ENCODE results near the gene XRCC1. TPM values are rescaled to one million over a fixed set of nuclear protein-coding genes. Genes with fewer than 3 reads are reported as not detected.

The XRCC1 gene
- polyA plus RNA-seq, 1 donor from 2014 or later, result 18.6 TPM

DNA sequence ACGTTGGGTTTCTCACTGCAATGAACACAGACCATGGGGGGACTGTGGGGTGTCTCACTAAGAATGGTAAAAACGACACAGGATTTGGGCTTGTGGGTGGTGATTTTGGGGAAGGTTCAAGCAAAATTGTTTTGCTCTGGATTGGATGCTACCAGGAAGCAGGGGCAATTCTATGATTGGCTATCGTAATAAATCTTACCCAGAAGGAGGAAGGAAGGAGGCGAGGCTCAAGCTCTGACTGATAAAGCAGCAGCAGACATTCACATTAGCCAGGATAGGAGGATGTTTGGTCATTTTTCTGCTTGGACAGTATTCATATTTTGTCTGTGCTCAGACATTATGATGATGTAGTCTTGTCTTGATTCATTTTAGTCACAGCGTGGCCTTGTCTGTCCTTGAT lies 22.5 kb upstream of the XRCC1 start:
- H2AFZ ChIP-seq (ENCODE audit: low read depth, low read length), result no peak overlapping the region
- no peaks in the 10 kb centered on the region for H3K36me3 ChIP-seq (ENCODE audit: insufficient read depth, low read length)
- H3K9me3 ChIP-seq (ENCODE audit: low read length), result no peaks in the 10 kb centered on the region
- H3K9ac ChIP-seq (ENCODE audit: low read length), result peak overlapping the region; percentile 99
- H3K27me3 ChIP-seq (ENCODE audit: insufficient read depth, low read depth, low read length), result no peaks in the 10 kb centered on the region
- TF ChIP-seq, protein P1, sequence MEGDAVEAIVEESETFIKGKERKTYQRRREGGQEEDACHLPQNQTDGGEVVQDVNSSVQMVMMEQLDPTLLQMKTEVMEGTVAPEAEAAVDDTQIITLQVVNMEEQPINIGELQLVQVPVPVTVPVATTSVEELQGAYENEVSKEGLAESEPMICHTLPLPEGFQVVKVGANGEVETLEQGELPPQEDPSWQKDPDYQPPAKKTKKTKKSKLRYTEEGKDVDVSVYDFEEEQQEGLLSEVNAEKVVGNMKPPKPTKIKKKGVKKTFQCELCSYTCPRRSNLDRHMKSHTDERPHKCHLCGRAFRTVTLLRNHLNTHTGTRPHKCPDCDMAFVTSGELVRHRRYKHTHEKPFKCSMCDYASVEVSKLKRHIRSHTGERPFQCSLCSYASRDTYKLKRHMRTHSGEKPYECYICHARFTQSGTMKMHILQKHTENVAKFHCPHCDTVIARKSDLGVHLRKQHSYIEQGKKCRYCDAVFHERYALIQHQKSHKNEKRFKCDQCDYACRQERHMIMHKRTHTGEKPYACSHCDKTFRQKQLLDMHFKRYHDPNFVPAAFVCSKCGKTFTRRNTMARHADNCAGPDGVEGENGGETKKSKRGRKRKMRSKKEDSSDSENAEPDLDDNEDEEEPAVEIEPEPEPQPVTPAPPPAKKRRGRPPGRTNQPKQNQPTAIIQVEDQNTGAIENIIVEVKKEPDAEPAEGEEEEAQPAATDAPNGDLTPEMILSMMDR (IDR thresholded peaks at IDR 0.05; ENCODE audit: poor library complexity, severe bottlenecking), result no peak
- TF ChIP-seq TAF1 (IDR thresholded peaks at IDR 0.05; ENCODE audit: low read depth) (no peak), MXI1 (conservative IDR thresholded peaks at IDR 0.05; ENCODE audit: poor library complexity, severe bottlenecking) (no peak), RAD21 (conservative IDR thresholded peaks at IDR 0.05) (no peak), POLR2AphosphoS5 (IDR thresholded peaks at IDR 0.05) (no peak), EZH2 (IDR thresholded peaks at IDR 0.05; ENCODE audit: borderline replicate concordance, insufficient read depth, low read length, poor library complexity, severe bottlenecking) (no peak)
- no peaks in the 10 kb centered on the region for H3F3A ChIP-seq (ENCODE audit: insufficient read depth, low read length, poor library complexity, severe bottlenecking)
- H3K4me2 ChIP-seq (ENCODE audit: low read length), result peak overlapping the region; percentile 95
- H3K79me2 ChIP-seq (replicated peaks; ENCODE audit: insufficient read depth, low read length), result peaks cover 42% of the 10 kb centered on the region
- peak overlapping the region; percentile 99 for H3K4me3 ChIP-seq (ENCODE audit: low read length)
- peaks cover 4% of the 10 kb centered on the region for H4K20me1 ChIP-seq (ENCODE audit: insufficient read depth)
- H3K27ac ChIP-seq (ENCODE audit: low read length), result no peak overlapping the region
- H3K9me2 ChIP-seq (ENCODE audit: insufficient read depth, low read length), result no peaks in the 10 kb centered on the region

DNA sequence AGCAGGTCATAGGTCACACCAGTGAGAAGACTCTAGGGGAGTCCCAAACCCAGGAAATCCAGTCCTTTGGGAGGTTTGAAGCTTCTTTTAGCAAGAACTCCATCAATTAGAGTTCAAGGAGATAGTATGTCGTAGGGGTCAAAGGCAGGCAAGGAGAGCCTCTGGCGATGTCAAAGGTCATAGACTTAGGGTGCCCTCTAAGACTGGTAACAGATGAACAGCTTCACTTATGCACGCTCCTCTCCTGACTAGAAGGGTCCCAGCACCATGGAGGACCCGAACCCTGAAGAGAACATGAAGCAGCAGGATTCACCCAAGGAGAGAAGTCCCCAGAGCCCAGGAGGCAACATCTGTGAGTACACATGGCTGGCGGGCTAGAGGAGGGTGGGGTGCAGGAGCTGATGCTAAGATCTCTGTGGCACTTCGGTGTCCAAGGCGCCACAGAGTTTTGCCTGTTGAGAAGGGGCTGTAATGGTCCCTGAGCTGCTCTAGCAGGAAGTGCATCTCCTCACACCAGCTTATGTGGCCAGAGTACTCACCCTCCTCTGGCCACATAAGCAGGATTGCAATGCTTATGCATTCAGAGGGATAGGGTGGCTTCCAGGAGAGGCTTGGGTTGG lies 21.6 kb upstream of the XRCC1 start:
- H3K79me2 ChIP-seq (replicated peaks; ENCODE audit: insufficient read depth, low read length), result peaks cover 42% of the 10 kb centered on the region
- TF ChIP-seq, protein P1 (IDR thresholded peaks at IDR 0.05; ENCODE audit: poor library complexity, severe bottlenecking), result no peak
- TF ChIP-seq RAD21 (conservative IDR thresholded peaks at IDR 0.05) (no peak), POLR2AphosphoS5 (IDR thresholded peaks at IDR 0.05) (no peak), SMC3 (conservative IDR thresholded peaks at IDR 0.05; ENCODE audit: poor library complexity) (no peak), MXI1 (conservative IDR thresholded peaks at IDR 0.05; ENCODE audit: poor library complexity, severe bottlenecking) (no peak), EZH2 (IDR thresholded peaks at IDR 0.05; ENCODE audit: borderline replicate concordance, insufficient read depth, low read length, poor library complexity, severe bottlenecking) (no peak), TAF1 (IDR thresholded peaks at IDR 0.05; ENCODE audit: low read depth) (no peak), EP300 (conservative IDR thresholded peaks at IDR 0.05; ENCODE audit: poor library complexity, severe bottlenecking) (no peak)
- H3K9ac ChIP-seq (ENCODE audit: low read length), result peak overlapping the region; percentile 99
- H3K36me3 ChIP-seq (ENCODE audit: insufficient read depth, low read length), result no peaks in the 10 kb centered on the region
- no peaks in the 10 kb centered on the region for H3K9me2 ChIP-seq (ENCODE audit: insufficient read depth, low read length)
- H3K9me3 ChIP-seq (ENCODE audit: low read length), result no peaks in the 10 kb centered on the region
- no peaks in the 10 kb centered on the region for H3F3A ChIP-seq (ENCODE audit: insufficient read depth, low read length, poor library complexity, severe bottlenecking)
- H3K27me3 ChIP-seq (ENCODE audit: insufficient read depth, low read depth, low read length), result no peaks in the 10 kb centered on the region
- H3K4me2 ChIP-seq (ENCODE audit: low read length), result peak overlapping the region; percentile 95
- H2AFZ ChIP-seq (ENCODE audit: low read depth, low read length), result peak overlapping the region; percentile 28
- peak overlapping the region; percentile 99 for H3K27ac ChIP-seq (ENCODE audit: low read length)
- H4K20me1 ChIP-seq (ENCODE audit: insufficient read depth), result peaks cover 4% of the 10 kb centered on the region
- peak overlapping the region; percentile 99 for H3K4me3 ChIP-seq (ENCODE audit: low read length)

All from neural cell (in vitro differentiated cells).